Caki2 (cell line): ENCODE results near the gene SARDH. TPM values are rescaled to one million over a fixed set of nuclear protein-coding genes. Genes with fewer than 3 reads are reported as not detected.

Experiments used
- DNase-seq: peaks from one replicate; pipeline ENCODE4 v3.0.0-alpha.2; 2015; ENCODE audit warnings: low read depth
- in situ Hi-C: cut with HindIII; loops from 2 replicates; pipeline ENCODE4 v1.10.0; 2016; ENCODE audit warnings: low sequenced_read_pairs, low pct_unique_long_range_greater_than_20kb, mixed read lengths
- total RNA-seq: library from RNA; depleted of rRNA; stranded (reverse); fragments of >200 nt; shearing (Covaris generic); gene quantifications from 2 replicates; pipeline ENCODE4 v1.2.3, GENCODE V29; 2014; ENCODE audit warnings: low replicate concordance

SARDH gene
- total RNA-seq, 1 experiment from 2014 or later = 13.0 TPM

DNA sequence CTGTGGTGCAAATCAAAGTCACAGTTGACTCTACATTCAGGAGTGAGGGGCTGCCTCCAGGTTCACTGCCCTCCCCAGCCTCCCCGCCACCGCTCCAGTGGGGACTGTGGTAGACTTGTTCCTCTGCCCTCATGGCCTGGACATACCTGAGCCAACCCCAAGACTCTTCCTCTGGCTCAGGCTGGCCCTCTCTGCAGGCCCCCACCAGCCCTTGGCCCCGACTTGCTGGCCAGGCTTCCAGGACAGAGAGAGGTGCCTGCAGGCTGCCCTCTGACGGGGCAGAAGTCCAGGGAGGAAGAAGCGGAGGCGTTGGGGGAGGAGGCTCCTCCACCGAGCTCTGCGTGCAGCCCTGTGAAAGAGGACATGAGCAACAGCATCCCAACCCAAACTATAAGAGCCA is 2.8 kb upstream of the SARDH start:
- no peak for DNase-seq
- in situ Hi-C loops = no loop called here

GRCh38 chr9:133739408-133740280 is 1.5 kb upstream of the SARDH start:
- DNase-seq = no peak
- in situ Hi-C loops = no loop called here

- in situ Hi-C loops = no loop called here
- DNase-seq = no peak
Measured at GRCh38 chr9:133738640-133739225, 581 bp upstream of the SARDH start.

- in situ Hi-C loops = no loop called here
- no peak for DNase-seq
Measured at GRCh38 chr9:133737071-133737773, 930 bp downstream of the SARDH start.

- in situ Hi-C loops = no loop called here
- no peak for DNase-seq
Measured at GRCh38 chr9:133735931-133736330, 2.2 kb downstream of the SARDH start.

- DNase-seq = peak; percentile 8
- in situ Hi-C loops = no loop called here
Measured at GRCh38 chr9:133735415-133735775, 2.8 kb downstream of the SARDH start.

- in situ Hi-C loops = no loop called here
- DNase-seq = no peak
Measured at GRCh38 chr9:133734590-133735414, 3.4 kb downstream of the SARDH start.

DNA sequence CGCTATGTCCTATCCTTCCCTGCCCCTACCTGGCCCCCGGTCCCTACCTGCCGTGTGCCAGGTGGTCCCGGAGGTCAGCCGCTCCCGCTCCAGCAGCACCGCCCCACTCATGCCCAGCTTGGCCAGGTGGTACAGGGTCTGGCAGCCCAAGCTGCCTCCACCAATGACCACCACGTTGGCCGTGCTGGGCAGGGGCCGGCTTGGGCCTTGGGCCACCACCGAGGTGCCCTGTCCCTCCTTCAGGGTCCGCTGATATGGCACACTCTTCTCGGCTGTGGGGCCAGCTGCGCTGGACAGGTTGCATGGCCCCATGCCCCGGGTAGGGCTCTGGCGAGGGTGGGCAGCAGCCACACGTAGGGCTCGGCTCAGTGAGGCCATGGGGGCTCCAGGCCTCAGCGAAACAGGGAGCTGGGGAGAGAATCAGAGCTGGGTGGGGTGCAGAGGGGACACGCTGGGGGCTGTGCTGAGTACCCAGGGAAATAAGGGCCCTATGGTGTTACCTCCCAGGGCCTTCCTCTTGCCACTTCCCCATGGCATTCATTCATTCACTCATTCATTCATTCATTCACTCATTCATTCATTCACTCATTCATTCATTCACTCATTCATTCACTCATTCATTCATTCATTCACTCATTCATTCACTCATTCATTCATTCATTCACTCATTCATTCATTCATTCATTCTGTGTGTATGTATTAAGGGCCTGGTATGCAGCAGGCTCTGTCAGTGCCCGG is 4.2 kb downstream of the SARDH start:
- in situ Hi-C loops = no loop called here
- DNase-seq = no peak

- no peak for DNase-seq
- in situ Hi-C loops = no loop called here
Measured at GRCh38 chr9:133733421-133733795, 4.7 kb downstream of the SARDH start.

DNA sequence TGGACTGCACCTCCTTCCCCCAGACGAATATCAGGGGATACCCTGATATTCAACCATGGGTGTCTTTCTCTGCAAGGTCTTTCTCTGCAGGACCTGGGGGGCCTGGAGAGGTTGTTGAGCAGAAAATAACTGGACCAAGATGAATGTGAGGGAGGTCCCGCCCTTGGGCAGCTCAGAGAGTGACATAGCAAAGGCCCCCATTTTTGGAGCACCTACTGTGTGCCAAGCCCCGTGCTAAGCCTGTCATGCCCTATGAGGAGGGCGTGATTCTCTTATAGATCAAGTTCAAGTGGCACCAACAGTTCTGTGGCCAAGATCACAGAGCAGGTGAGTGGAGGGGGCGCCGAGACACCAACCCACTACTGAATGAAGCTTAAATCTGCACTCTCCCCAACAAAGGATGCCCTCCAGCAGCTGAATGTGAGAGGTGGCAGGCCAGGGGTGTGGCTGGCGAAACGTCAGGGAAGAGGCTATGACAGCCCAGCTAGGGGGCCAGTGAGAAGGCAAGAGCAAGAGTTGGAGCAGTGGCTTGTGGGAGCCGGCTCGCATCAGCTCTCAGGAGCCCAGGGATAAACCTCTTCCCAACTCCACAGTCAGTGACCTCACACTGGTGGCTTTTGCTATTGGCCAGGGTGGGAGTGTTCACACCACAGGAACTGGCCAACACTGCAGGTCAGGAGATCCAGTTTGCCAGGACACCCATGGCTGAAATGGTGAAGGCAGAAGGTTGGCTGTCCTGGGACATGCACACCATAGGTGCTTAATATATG is 5.3 kb downstream of the SARDH start:
- in situ Hi-C loops = no loop called here
- no peak for DNase-seq

DNA sequence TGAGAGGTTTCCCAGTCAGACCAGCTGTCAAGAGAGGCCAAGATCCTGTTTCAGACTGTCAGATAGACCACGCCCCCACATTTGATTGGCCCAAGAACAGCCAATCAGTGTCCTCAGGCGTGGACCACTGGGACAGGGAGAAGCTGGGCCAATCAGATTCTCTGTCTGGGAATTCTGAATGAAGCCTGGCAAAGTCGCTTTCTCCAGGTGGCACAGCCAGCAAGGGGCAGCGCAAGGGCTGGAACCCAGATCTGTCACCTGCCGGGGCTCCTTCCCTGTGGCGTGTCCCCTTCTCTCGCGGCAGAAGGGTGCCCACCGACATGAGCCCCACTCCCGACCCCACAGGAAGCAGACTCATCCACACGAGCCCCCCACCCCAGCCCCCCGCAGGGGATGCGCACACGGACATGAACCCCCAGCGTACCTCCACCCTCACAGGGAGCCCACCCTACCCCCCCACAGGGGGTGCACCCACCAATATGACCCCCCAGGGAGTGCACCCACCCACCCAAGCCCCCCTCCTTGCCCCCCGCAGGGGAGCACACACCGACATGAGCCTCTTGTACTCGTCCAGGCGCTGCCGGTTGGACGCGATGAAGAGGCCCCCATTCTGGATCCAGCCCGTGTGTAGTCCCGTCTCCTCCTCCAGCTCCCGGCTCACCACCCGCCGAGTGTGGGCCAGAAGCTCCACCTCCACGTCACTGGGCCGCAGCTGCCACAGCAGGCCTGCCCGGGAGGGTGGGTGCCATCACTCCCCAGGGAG is 6.1 kb downstream of the SARDH start:
- in situ Hi-C loops = no loop called here

DNA sequence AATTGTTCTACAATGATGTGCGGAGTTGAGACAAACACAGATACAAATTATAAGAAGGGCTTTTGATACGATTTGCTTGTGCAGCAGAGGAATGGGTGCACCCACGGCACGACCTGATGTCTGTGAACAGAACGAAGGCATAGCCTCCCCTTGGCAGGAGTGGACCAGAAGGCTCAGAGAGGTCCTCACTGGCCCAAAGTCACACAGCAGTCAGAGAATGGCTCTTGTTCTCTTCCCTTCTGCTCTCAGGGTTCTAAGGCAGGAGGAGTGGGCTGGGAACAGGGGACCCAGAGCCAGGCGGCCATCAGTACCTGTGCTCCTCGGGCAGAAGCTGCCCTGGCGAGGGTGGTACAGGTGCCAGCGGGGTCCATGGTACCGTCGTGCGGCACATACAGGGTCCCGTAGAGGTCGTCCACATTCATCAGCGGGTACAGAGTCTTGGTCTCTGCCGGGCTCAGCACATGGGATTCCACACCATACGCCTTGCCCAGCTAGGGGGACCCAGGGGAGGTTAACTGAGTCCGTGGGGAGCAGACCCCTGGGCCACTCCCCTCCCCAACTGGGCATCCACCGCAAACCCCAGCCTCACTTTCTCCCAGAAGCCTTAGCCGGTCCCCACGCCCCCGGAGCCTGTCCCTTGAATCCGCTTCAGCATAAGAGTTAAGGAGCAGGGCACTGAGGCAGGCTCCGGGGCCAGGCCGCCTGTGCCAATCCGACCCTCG is 7.0 kb downstream of the SARDH start:
- DNase-seq = no peak
- in situ Hi-C loops = no loop called here

More for the DNA sequence above, 6.1 kb downstream of the SARDH start:
- peak; percentile 82 for DNase-seq

- in situ Hi-C loops = no loop called here
- DNase-seq = no peak
Measured at GRCh38 chr9:133729617-133730281, 8.4 kb downstream of the SARDH start.

- in situ Hi-C loops = no loop called here
Measured at GRCh38 chr9:133728856-133729616, 9.1 kb downstream of the SARDH start.

DNA sequence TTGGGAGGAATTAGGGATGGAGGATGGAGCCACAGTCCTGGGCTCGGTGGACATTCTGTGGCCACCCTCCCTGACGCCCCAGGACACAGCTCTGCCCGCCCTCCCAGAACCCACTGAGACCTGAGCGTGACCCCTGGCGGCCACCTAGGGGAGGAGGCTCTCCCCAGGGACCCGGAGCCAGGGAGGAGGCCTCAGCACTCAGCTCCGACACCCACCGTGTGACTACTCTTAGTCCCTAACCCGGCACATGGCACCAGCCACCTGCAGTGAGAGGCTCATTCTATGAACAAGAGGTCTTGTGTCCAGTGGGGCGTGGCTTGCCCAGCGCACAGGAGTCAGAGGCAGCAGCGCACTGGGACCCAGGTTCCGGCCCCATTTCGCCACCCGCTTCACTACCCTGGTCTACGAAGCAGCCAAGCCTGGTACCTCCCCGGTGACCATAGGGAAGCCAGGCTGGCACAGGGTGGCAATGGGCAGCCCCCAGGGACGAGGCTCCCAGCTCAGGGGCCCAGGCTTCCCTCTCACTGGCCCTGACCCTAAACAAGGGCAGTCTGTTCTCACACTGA is 10.2 kb downstream of the SARDH start:
- DNase-seq = no peak
- in situ Hi-C loops = no loop called here

More at GRCh38 chr9:133728856-133729616, 9.1 kb downstream of the SARDH start:
- no peak for DNase-seq
